GM18867 (cell line): ENCODE results near the gene CCDC33.

ENCODE experiments used
- ATAC-seq: cut with Tn5 transposase; IDR thresholded peaks from one replicate; pipeline ENCODE4 v1.9.1; 2021; ENCODE audit warnings: mild to moderate bottlenecking, moderate library complexity; ENCODE audit not compliant: unreplicated experiment

The CCDC33 gene

GRCh38 chr15:74235962-74236361 is at the start of gene CCDC33:
TSS of gene CCDC33 (plus strand) at chr15:74236326. CDS start at chr15:74236720, 394 bp downstream.
- ATAC-seq, result peak; percentile 83

GRCh38 chr15:74188216-74188615 is 47.9 kb upstream of the CCDC33 start:
- no peak for ATAC-seq

GRCh38 chr15:74191798-74192197 is 44.3 kb upstream of the CCDC33 start:
- no peak for ATAC-seq

- no peak for ATAC-seq
These were observed 43.4 kb upstream of the CCDC33 start for GRCh38 chr15:74192751-74193150.

GRCh38 chr15:74193299-74193718 is 42.8 kb upstream of the CCDC33 start:
- ATAC-seq, result no peak

- ATAC-seq, result no peak
These were observed 42.2 kb upstream of the CCDC33 start for GRCh38 chr15:74193905-74194304.

GRCh38 chr15:74194572-74195559 is 41.3 kb upstream of the CCDC33 start:
- ATAC-seq, result no peak

- no peak for ATAC-seq
These were observed 40.0 kb upstream of the CCDC33 start for GRCh38 chr15:74196175-74196574.

GRCh38 chr15:74197176-74197965 is 38.8 kb upstream of the CCDC33 start:
- no peak for ATAC-seq

GRCh38 chr15:74199297-74199652 is 36.9 kb upstream of the CCDC33 start:
- ATAC-seq, result no peak

GRCh38 chr15:74200412-74200815 is 35.7 kb upstream of the CCDC33 start:
- no peak for ATAC-seq

GRCh38 chr15:74200871-74201419 is 35.2 kb upstream of the CCDC33 start:
- no peak for ATAC-seq

GRCh38 chr15:74201710-74202420 is 34.3 kb upstream of the CCDC33 start:
- no peak for ATAC-seq

GRCh38 chr15:74202452-74203401 is 33.4 kb upstream of the CCDC33 start, which contains the start of gene STRA6:
TSS of gene STRA6 (minus strand) at chr15:74202787. CDS start at chr15:74202267, 520 bp downstream.
- no peak for ATAC-seq

- ATAC-seq, result no peak
These were observed 32.2 kb upstream of the CCDC33 start for GRCh38 chr15:74203914-74204431.

GRCh38 chr15:74205582-74205947 is 30.6 kb upstream of the CCDC33 start:
- ATAC-seq, result no peak

GRCh38 chr15:74206801-74207281 is 29.3 kb upstream of the CCDC33 start:
- ATAC-seq, result no peak

- no peak for ATAC-seq
These were observed 28.3 kb upstream of the CCDC33 start for GRCh38 chr15:74207652-74208440.
